Measurements from ENCODE around the gene TMIE. TPM values are rescaled to one million over a fixed set of nuclear protein-coding genes. Genes with fewer than 3 reads are reported as not detected.

TMIE gene
- total and polyA plus RNA-seq, 2 of the 13 experiments (the other 11 are each of a cell fraction or from before 2014, with no cell fraction given): not detected

DNA sequence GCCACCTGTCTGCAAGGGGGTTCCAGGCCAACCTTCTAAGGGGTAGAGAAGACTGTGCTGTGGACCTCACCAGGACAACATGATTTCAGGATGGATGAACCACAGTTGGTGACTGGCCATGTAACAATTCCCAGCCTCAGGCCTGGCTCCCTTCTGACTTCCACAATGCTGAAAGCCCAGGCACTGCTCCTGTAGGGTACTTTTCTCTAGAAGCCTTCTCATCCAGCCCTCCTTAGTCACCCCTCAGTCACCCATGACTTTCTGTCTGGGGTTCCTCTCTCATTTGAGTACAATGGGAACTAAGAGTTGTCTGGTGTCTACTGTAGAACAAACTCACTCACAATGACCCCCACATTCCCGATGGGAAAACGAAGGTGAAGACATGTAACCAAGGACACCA lies 16.3 kb upstream of the TMIE start:
- FAIRE-seq (no peak), ATAC-seq (no peak), DNase-seq (ENCODE audit: low spot score) (no peak)
- CTCF ChIA-PET (ENCODE audit: low intra/inter-chr PET ratio, low total read pairs): no interaction called here
- H2AFZ ChIP-seq (ENCODE audit: low read length): no peak overlapping the region
- in situ Hi-C loops (cut with HindIII; ENCODE audit: extremely low pct_ligation_motif_present, low pct_unique_long_range_greater_than_20kb) (no loop called here), intact Hi-C loops (cut with micrococcal nuclease; ENCODE audit: unreplicated experiment) (no loop called here)
- no peaks in the 10 kb centered on the region for H3K9me3 ChIP-seq (ENCODE audit: low read length)
- H4K20me1 ChIP-seq (ENCODE audit: insufficient read depth, low read length): no peaks in the 10 kb centered on the region
- H3K79me2 ChIP-seq (ENCODE audit: insufficient read depth, low read length): no peaks in the 10 kb centered on the region
- no TSS peak for BruUV-seq (replicated peaks)
- no peaks in the 10 kb centered on the region for H3K36me3 ChIP-seq (replicated peaks in 1 of 2; ENCODE audit: control insufficient read depth in 1 of 2, insufficient read depth in 2 of 2, low read length in 2 of 2)
- H3K4me3 ChIP-seq (replicated peaks in 1 of 3; ENCODE audit: insufficient read depth in 1 of 3, low read depth in 2 of 3, low read length in 3 of 3): no peak overlapping the region
- H3K4me1 ChIP-seq (ENCODE audit: insufficient read depth, low read length): no peaks in the 10 kb centered on the region
- TF ChIP-seq ZNF883 (CRISPR knock-in tag; IDR thresholded peaks at IDR 0.05; ENCODE audit: not compliant biosample characterization) (no peak), FOXC1 (CRISPR knock-in tag; IDR thresholded peaks at IDR 0.05; ENCODE audit: borderline replicate concordance) (no peak), AFF4 (CRISPR knock-in tag; IDR thresholded peaks at IDR 0.05) (no peak), HNRNPLL (IDR thresholded peaks at IDR 0.05; ENCODE audit: low read depth, low read length, poor library complexity, severe bottlenecking) (no peak), PCBP2 (optimal IDR thresholded peaks at IDR 0.05; ENCODE audit: low read depth, low read length, poor library complexity, severe bottlenecking) (no peak), ZNF317 (CRISPR knock-in tag; IDR thresholded peaks at IDR 0.05) (no peak), ZBTB39 (CRISPR knock-in tag; IDR thresholded peaks at IDR 0.05) (no peak), SRSF9 (IDR thresholded peaks at IDR 0.05; ENCODE audit: borderline replicate concordance, insufficient read depth, low read depth, low read length, poor library complexity, severe bottlenecking) (no peak), ATF1 (CRISPR knock-in tag; IDR thresholded peaks at IDR 0.05) (no peak), ISL2 (CRISPR knock-in tag; IDR thresholded peaks at IDR 0.05) (no peak)
- TF ChIP-seq, protein P1, sequence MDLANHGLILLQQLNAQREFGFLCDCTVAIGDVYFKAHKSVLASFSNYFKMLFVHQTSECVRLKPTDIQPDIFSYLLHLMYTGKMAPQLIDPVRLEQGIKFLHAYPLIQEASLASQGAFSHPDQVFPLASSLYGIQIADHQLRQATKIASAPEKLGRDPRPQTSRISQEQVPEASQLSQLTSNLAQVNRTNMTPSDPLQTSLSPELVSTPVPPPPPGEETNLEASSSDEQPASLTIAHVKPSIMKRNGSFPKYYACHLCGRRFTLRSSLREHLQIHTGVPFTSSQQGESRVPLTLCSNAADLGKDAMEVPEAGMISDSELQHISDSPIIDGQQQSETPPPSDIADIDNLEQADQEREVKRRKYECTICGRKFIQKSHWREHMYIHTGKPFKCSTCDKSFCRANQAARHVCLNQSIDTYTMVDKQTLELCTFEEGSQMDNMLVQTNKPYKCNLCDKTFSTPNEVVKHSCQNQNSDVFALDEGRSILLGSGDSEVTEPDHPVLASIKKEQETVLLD (CRISPR knock-in tag; IDR thresholded peaks at IDR 0.05; ENCODE audit: low read depth): no peak
- TF ChIP-seq, protein P2, sequence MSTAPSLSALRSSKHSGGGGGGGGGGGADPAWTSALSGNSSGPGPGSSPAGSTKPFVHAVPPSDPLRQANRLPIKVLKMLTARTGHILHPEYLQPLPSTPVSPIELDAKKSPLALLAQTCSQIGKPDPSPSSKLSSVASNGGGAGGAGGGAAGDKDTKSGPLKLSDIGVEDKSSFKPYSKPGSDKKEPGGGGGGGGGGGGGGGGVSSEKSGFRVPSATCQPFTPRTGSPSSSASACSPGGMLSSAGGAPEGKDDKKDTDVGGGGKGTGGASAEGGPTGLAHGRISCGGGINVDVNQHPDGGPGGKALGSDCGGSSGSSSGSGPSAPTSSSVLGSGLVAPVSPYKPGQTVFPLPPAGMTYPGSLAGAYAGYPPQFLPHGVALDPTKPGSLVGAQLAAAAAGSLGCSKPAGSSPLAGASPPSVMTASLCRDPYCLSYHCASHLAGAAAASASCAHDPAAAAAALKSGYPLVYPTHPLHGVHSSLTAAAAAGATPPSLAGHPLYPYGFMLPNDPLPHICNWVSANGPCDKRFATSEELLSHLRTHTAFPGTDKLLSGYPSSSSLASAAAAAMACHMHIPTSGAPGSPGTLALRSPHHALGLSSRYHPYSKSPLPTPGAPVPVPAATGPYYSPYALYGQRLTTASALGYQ (CRISPR knock-in tag; IDR thresholded peaks at IDR 0.05): no peak
- TF ChIP-seq, protein P3, sequence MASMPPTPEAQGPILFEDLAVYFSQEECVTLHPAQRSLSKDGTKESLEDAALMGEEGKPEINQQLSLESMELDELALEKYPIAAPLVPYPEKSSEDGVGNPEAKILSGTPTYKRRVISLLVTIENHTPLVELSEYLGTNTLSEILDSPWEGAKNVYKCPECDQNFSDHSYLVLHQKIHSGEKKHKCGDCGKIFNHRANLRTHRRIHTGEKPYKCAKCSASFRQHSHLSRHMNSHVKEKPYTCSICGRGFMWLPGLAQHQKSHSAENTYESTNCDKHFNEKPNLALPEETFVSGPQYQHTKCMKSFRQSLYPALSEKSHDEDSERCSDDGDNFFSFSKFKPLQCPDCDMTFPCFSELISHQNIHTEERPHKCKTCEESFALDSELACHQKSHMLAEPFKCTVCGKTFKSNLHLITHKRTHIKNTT (CRISPR knock-in tag; IDR thresholded peaks at IDR 0.05): no peak
- POLR2A ChIA-PET: no interaction called here
- WGBS (ENCODE audit: low lambda C conversion rate): 48% methylated on average over 2 of the region's 2 CpGs
- H3K4me2 ChIP-seq (ENCODE audit: low read depth, low read length): no peak overlapping the region
- H3K27ac ChIP-seq (ENCODE audit: extremely low read length, insufficient read depth, low read length): no peak overlapping the region
- H3K9ac ChIP-seq (ENCODE audit: insufficient read depth, low read depth, low read length): no peak overlapping the region
- peaks cover 4 to 42% of the 10 kb centered on the region in 2 experiments; a peak in 3 of 5 replicates for H3K27me3 ChIP-seq (ENCODE audit: control insufficient read depth in 1 of 2, insufficient read depth in 2 of 2, low read length in 2 of 2)
